WERI-Rb-1 (cell line): Measurements from ENCODE around the gene RHBDD1.

Experiments
- DNase-seq: peaks from one replicate; pipeline ENCODE4 v3.0.0-alpha.2; 2020
- H3K27ac ChIP-seq: fragments of 250-450 bp; sonication (Bioruptor Pico); 2 replicates; pipeline ENCODE4 v1.5.1; 2020; ENCODE audit warnings: mild to moderate bottlenecking, moderate library complexity
- H3K27me3 ChIP-seq: fragments of 250-450 bp; sonication (Bioruptor Pico); 2 replicates; pipeline ENCODE4 v1.5.1; 2021; ENCODE audit warnings: mild to moderate bottlenecking, low read depth, moderate library complexity; ENCODE audit not compliant: insufficient read depth, severe bottlenecking
- H3K36me3 ChIP-seq: fragments of 250-450 bp; sonication (Bioruptor Pico); 2 replicates; pipeline ENCODE4 v1.5.1; 2020; ENCODE audit warnings: mild to moderate bottlenecking, moderate library complexity
- H3K4me3 ChIP-seq: 2 replicates; pipeline ENCODE4 v1.5.1; 2011; ENCODE audit warnings: low read depth, mild to moderate bottlenecking, control low read depth, low read length
- H3K9me3 ChIP-seq: fragments of 250-450 bp; sonication (Bioruptor Pico); 2 replicates; pipeline ENCODE4 v1.5.1; 2021; ENCODE audit warnings: mild to moderate bottlenecking, moderate library complexity; ENCODE audit not compliant: severe bottlenecking
- CTCF ChIP-seq: IDR thresholded peaks from 2 replicates; pipeline ENCODE4 v1.5.1; 2011; ENCODE audit warnings: low read depth, mild to moderate bottlenecking, control low read depth, inconsistent platforms, low read length

RHBDD1 gene

GRCh38 chr2:226835796-226836547, at the start of gene RHBDD1:
Gene RHBDD1, plus strand, starts transcription at chr2:226836054. Its CDS starts 28,640 bp downstream, at chr2:226864694.
- H3K27ac ChIP-seq: peak within 1 kb of the TSS; percentile 75
- no peak for TF ChIP-seq CTCF
- H3K9me3 ChIP-seq: peaks cover 6% of the 10 kb centered on the region
- H3K27me3 ChIP-seq: no peaks in the 10 kb centered on the region
- no peaks in the 10 kb centered on the region for H3K36me3 ChIP-seq
- H3K4me3 ChIP-seq: peak within 1 kb of the TSS; percentile 92
- DNase-seq: peak; percentile 91

- no peak for DNase-seq
- no peak for TF ChIP-seq CTCF
- H3K4me3 ChIP-seq: no peak overlapping the region
- H3K9me3 ChIP-seq: no peaks in the 10 kb centered on the region
- no peaks in the 10 kb centered on the region for H3K36me3 ChIP-seq
- no peak overlapping the region for H3K27ac ChIP-seq
- no peaks in the 10 kb centered on the region for H3K27me3 ChIP-seq
These were observed 47.8 kb upstream of the RHBDD1 start for GRCh38 chr2:226788064-226788463.

- no peak for TF ChIP-seq CTCF
- no peaks in the 10 kb centered on the region for H3K9me3 ChIP-seq
- no peak for DNase-seq
- no peaks in the 10 kb centered on the region for H3K36me3 ChIP-seq
- H3K27me3 ChIP-seq: no peaks in the 10 kb centered on the region
- no peak overlapping the region for H3K27ac ChIP-seq
- no peak overlapping the region for H3K4me3 ChIP-seq
These were observed 46.9 kb upstream of the RHBDD1 start for GRCh38 chr2:226788881-226789490.

GRCh38 chr2:226790011-226790410, 45.8 kb upstream of the RHBDD1 start:
- DNase-seq: no peak
- no peaks in the 10 kb centered on the region for H3K9me3 ChIP-seq
- H3K27ac ChIP-seq: no peak overlapping the region
- H3K36me3 ChIP-seq: no peaks in the 10 kb centered on the region
- TF ChIP-seq CTCF: no peak
- H3K27me3 ChIP-seq: no peaks in the 10 kb centered on the region
- no peak overlapping the region for H3K4me3 ChIP-seq

- Histone ChIP-seq H3K27me3 (no peaks in the 10 kb centered on the region), H3K4me3 (no peak overlapping the region), H3K36me3 (no peaks in the 10 kb centered on the region), H3K27ac (no peak overlapping the region), H3K9me3 (no peaks in the 10 kb centered on the region)
- TF ChIP-seq CTCF: no peak
- no peak for DNase-seq
These were observed 45.4 kb upstream of the RHBDD1 start for GRCh38 chr2:226790431-226790830.
